Gastrocnemius medialis (tissue), 4 donors: ENCODE results near the gene CEND1.

ENCODE experiments used
- POLR2A ChIP-seq, 2 donors: fragments of 450-650 bp; IDR thresholded peaks; one replicate each; pipeline ENCODE4 v1.6.1; 2017; ENCODE audit warnings: antibody characterized with exemption in 2 of 2, mild to moderate bottlenecking in 2 of 2, moderate library complexity in 2 of 2
- TF ChIP-seq, protein P1 (sequence below), 5 experiments: fragments of 450-650 bp in 3 of 5; fragments of 200-600 bp in 2 of 5; sonication (generic) in 2 of 5; IDR thresholded peaks in 4 of 5; conservative IDR thresholded peaks in 1 of 5; 1 replicate in 4 of 5; 2 replicates in 1 of 5; pipeline ENCODE4 v1.5.1; 2016 to 2019; ENCODE audit warnings: antibody characterized with exemption in 5 of 5, mild to moderate bottlenecking in 3 of 5, moderate library complexity in 3 of 5

GRCh38 chr11:813456-814096 lies 23.7 kb upstream of the CEND1 start:
- TF ChIP-seq POLR2A (IDR thresholded peaks at IDR 0.05), result no peak
- TF ChIP-seq, protein P1, sequence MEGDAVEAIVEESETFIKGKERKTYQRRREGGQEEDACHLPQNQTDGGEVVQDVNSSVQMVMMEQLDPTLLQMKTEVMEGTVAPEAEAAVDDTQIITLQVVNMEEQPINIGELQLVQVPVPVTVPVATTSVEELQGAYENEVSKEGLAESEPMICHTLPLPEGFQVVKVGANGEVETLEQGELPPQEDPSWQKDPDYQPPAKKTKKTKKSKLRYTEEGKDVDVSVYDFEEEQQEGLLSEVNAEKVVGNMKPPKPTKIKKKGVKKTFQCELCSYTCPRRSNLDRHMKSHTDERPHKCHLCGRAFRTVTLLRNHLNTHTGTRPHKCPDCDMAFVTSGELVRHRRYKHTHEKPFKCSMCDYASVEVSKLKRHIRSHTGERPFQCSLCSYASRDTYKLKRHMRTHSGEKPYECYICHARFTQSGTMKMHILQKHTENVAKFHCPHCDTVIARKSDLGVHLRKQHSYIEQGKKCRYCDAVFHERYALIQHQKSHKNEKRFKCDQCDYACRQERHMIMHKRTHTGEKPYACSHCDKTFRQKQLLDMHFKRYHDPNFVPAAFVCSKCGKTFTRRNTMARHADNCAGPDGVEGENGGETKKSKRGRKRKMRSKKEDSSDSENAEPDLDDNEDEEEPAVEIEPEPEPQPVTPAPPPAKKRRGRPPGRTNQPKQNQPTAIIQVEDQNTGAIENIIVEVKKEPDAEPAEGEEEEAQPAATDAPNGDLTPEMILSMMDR (IDR thresholded peaks at IDR 0.05 in 4 of 5, conservative IDR thresholded peaks at IDR 0.05 in 1 of 5), result no peak
